ENCODE measurements around the gene FHL2.

- TF ChIP-seq NFATC3 (IDR thresholded peaks at IDR 0.05) = no peak
- TF ChIP-seq CHAMP1 (IDR thresholded peaks at IDR 0.05) = no peak
- no peak for TF ChIP-seq POLR2A (conservative IDR thresholded peaks at IDR 0.05)
- TF ChIP-seq ZBTB11 (CRISPR knock-in tag; IDR thresholded peaks at IDR 0.05) = no peak
- no peak for TF ChIP-seq STAT5B (CRISPR knock-in tag; IDR thresholded peaks at IDR 0.05)
- no peak for TF ChIP-seq CTCF (IDR thresholded peaks at IDR 0.05 in 2 of 3, conservative IDR thresholded peaks at IDR 0.05 in 1 of 3; ENCODE audit: insufficient read depth in 2 of 3, low read depth in 1 of 3, low read length in 3 of 3)
- TF ChIP-seq TBP (optimal IDR thresholded peaks at IDR 0.05; ENCODE audit: low read depth, low read length) = no peak
- no peak for TF ChIP-seq MXI1 (IDR thresholded peaks at IDR 0.05; ENCODE audit: low read depth, low read length)
- TF ChIP-seq GTF2E2 (tag; IDR thresholded peaks at IDR 0.05) = no peak
- TF ChIP-seq TEAD4 (IDR thresholded peaks at IDR 0.05; ENCODE audit: low read length) = no peak
- TF ChIP-seq TEAD4 (CRISPR knock-in tag; IDR thresholded peaks at IDR 0.05; ENCODE audit: borderline replicate concordance) = no peak
- TF ChIP-seq ZNF282 (CRISPR knock-in tag; IDR thresholded peaks at IDR 0.05) = no peak
- TF ChIP-seq DPF2 (IDR thresholded peaks at IDR 0.05) = no peak
- no peak for TF ChIP-seq BDP1 (IDR thresholded peaks at IDR 0.05; ENCODE audit: insufficient read depth, insufficient read length)
- no peak for TF ChIP-seq NBN (IDR thresholded peaks at IDR 0.05; ENCODE audit: low read depth)
Measured at GRCh38 chr2:105442721-105443120, 43.9 kb upstream of the FHL2 start.
